ENCODE measurements around the gene EIF4E2.
"Not testable (repeated sequence)": the region's sequence is repeated elsewhere in the genome, so short reads cannot be mapped to it uniquely, and the experiment has no call there.

Gene EIF4E2

DNA sequence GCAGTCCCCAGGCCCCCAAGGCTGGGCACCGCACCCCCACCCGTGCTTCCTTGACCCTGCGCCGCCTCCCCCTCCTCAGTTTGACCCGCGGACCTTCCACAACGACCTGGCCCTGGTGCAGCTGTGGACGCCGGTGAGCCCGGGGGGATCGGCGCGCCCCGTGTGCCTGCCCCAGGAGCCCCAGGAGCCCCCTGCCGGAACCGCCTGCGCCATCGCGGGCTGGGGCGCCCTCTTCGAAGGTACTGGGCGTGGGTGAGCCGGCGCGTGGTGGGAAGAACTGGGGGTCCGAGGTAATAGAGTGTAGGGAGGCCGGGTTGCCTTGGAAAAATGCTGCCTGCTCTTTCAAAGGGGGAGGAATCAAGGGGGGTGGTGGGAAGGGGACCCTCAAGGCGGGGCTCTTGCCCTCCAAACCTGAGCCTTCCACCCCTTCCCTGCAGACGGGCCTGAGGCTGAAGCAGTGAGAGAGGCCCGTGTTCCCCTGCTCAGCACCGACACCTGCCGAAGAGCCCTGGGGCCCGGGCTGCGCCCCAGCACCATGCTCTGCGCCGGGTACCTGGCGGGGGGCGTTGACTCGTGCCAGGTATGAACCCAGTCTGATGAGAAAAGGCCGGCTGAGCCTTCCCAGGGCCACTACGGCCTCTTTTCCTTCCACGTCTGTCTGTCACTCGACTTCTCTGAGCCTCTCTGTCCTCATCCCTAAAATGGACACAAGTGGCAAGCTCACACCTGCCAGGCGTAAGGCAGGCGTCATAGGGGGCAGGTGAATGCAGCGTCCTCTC is 27.7 kb upstream of the EIF4E2 start:
- no peak for DNase-seq

DNA sequence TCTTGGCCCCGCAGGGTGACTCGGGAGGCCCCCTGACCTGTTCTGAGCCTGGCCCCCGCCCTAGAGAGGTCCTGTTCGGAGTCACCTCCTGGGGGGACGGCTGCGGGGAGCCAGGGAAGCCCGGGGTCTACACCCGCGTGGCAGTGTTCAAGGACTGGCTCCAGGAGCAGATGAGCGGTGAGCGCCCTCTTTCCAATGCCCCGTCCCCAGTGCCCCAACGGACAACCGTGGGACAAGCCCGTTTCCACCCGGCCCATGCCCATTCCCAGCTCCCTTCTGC is 27.1 kb upstream of the EIF4E2 start:
- no peak for DNase-seq

- DNase-seq, result peak; percentile 26
Observed at GRCh38 chr2:232523682-232524597, 26.5 kb upstream of the EIF4E2 start.

DNA sequence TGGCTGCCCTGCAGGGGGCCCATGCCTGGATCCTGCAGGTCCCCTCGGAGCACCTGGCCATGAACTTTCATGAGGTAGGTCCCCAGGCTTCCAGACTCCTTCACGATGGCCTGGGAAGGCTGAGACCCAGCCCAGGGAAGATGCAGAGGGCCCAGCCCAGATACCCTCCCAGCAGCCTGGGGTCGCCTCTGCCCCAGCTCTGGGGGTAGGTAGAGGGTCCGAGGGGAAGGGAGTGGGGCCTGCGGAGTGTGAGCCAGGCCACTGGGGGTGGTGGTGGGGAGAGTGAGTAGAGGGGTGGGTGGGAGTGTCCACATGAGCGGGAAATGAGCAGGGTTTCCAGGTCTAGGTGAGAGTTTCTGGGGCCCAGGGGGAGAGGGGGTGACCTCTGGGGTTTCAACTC is 25.7 kb upstream of the EIF4E2 start:
- no peak for DNase-seq

- no peak for DNase-seq
Observed at GRCh38 chr2:232525199-232525598, 25.3 kb upstream of the EIF4E2 start.

- DNase-seq, result no peak
Observed at GRCh38 chr2:232525791-232526371, 24.6 kb upstream of the EIF4E2 start, which contains the start of gene CHRND. CHRND (plus strand) TSS chr2:232526160; CDS start chr2:232526216, 56 bp downstream.

GRCh38 chr2:232526372-232526941 is 24.0 kb upstream of the EIF4E2 start:
- no peak for DNase-seq

GRCh38 chr2:232527905-232528470 is 22.5 kb upstream of the EIF4E2 start:
- DNase-seq, result no peak

GRCh38 chr2:232528746-232529460 is 21.6 kb upstream of the EIF4E2 start:
- DNase-seq, result no peak

- no peak for DNase-seq
Observed at GRCh38 chr2:232529806-232530547, 20.5 kb upstream of the EIF4E2 start.

DNA sequence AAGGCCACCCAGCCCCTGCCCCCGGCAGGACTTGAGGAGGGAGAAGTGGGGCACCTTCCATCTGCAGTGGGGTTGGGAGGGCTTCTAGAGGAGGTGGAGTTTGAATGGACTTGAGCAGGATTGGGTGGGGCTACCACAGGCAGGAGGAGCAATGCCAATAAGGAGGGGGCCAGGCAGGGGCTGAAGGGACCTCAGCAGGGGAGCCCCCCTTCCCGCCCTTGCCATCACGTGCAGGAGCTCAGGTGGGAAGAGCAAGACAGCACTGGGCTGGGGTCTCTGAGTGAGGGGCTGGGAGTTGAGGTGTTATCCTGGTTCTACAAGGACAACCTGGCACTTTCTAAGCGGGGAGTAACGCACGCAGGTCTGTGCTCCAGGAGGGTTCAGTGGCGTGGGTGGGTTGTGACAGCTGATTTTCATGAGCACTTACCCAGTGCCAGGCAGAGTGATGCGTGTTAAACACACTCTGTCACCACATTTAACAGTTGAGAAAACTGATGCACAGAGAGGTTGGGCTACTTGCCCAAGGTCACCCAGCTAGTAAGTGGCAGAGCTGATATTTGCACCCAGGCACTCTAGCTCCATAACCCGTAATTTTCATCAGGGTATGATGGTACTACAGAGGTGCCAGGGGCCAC is 19.7 kb upstream of the EIF4E2 start:
- no peak for DNase-seq

- DNase-seq, result no peak
Observed at GRCh38 chr2:232532419-232532818, 18.1 kb upstream of the EIF4E2 start.

DNA sequence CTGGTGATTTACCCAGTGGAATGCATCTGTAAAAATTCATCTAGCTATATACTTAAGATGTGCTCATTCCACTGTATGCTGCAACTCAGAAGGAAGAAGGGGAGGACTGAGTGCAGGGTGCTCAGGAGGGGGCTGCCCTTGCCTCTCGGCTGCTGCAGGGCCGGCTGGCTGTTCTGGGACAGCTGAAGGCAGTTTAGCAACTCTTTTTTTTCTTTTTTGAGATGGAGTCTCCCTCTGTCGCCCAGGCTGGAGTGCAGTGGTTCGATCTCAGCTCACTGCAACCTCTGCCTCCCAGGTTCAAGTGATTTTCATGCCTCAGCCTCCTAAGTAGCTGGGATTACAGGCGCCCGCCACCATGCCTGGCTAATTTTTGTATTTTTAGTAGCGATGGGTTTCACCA is 17.7 kb upstream of the EIF4E2 start:
- not testable (repeated sequence) for DNase-seq

DNA sequence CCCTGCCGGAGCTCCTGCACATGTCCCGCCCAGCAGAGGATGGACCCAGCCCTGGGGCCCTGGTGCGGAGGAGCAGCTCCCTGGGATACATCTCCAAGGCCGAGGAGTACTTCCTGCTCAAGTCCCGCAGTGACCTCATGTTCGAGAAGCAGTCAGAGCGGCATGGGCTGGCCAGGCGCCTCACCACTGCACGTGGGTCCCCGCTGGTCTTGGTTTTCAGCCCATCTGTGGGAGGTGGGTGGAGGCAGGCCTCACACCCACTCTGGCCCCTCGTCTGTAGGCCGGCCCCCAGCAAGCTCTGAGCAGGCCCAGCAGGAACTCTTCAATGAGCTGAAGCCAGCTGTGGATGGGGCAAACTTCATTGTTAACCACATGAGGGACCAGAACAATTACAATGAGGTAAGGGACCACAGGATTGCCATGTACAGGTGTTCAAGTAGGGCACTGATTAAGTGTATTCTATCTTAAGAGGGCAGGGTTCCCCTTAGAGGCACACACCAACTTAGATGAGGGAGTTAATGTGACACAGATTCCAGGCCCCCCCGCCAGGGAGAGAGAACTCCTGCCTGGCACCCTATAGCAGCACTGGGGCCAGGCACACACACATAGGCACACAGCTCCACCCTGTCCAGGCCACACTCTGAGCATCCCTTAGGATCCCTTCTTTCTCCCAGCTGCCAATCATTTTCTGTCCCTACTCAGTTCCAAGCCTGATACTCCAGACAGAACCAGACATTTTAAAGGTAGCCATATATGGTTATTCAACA is 16.4 kb upstream of the EIF4E2 start:
- no peak for DNase-seq

GRCh38 chr2:232534940-232535651 is 15.4 kb upstream of the EIF4E2 start:
- DNase-seq, result no peak

DNA sequence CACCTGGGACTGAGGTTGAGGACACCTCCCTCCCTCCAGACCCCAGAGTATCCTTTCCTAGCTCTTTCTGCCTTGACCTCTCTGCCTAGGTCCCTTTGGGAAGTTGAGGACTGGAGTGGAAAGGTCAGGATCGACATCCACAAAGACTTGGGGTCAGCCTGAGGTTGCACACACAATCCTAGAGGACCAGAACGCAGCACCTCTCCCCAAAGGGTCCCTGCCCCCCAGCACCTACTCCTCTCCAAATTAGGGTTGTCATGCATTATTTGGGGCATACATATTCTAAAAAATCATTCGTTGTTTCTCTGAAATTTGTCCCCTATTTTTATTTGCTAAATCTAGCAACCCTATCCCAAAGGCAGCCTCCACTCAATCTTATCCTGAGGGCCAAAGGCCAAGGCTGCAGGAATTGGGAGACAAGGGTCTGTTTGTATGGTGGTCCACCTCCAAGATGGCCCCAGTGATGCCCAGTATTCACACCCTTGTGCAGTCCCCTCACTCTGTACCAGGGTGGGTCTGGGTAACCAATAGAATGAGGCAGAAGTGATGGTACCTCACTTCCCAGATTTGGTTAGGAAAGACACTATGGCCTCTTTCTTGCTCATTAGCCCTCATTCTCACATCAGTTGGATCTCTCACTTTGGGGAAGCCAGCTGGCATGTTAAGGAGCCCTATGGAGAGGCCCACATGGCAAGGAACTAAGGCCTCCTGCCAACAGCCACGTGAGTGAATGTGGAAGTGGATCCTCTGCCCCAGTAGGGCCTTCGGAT is 14.5 kb upstream of the EIF4E2 start:
- DNase-seq, result no peak

- no peak for DNase-seq
Observed at GRCh38 chr2:232537079-232537478, 13.4 kb upstream of the EIF4E2 start.

GRCh38 chr2:232537499-232537898 is 13.0 kb upstream of the EIF4E2 start:
- DNase-seq, result no peak

GRCh38 chr2:232538671-232539070 is 11.8 kb upstream of the EIF4E2 start:
- DNase-seq, result no peak

Data from stimulated activated CD4-positive, alpha-beta T cell treated with anti-CD3 and anti-CD28 coated beads, Interleukin-1b, Interleukin-23, amount 100 ng/mL, for 48 hours (primary cell).